Activated T-helper 1 cell treated with anti-CD3 and anti-CD28 coated beads, Interleukin-2, amount 50 U/mL, for 16 hours (primary cell): ENCODE results near the gene ACYP1.
"Not testable (repeated sequence)": the region's sequence is repeated elsewhere in the genome, so short reads cannot be mapped to it uniquely, and the experiment has no call there.

Experiments
- DNase-seq, 2 donors: peaks; one replicate each; pipeline ENCODE4 v3.0.0-alpha.2; 2020; ENCODE audit warnings: low read depth in 1 of 2, low spot score in 1 of 2

ACYP1 gene

DNA sequence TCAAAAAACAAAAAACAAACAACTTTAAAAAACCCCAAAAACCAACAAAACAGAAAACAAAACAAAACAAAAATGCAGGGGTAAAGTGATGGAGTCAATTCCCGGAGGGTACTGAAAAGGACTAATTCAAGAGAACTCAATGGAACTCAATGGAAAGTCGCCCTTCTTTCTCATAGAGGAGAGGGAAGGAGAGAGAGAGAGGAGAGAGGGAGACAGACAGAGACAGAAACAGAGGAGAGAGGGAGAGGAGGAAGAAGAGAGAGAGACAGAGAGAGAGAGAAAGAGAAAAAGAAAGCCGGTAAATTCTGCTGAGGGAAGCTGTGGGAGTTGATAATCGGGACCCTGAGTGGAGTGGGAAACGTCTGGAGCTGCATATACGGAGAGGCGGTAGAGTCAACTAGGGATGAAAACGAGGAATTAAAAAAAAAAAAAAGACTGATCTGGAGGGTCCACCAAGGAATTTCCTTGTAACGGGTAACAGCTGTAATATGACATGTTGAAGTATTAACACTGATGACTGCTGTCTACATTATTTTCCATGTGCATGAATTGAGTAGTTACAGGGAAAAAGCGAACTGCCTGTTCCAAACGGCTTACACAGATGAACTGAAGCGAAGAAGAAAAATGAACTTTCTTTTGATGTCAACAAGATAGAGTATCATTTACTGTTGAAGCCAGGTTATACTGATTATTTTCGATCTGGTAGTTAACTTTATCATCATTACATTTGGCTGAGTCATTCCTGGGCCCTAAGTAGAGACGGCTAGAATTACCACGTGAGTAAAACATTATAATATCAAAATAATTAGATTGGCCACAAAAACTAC, 4.7 kb upstream of the ACYP1 start:
- DNase-seq = no peak

DNA sequence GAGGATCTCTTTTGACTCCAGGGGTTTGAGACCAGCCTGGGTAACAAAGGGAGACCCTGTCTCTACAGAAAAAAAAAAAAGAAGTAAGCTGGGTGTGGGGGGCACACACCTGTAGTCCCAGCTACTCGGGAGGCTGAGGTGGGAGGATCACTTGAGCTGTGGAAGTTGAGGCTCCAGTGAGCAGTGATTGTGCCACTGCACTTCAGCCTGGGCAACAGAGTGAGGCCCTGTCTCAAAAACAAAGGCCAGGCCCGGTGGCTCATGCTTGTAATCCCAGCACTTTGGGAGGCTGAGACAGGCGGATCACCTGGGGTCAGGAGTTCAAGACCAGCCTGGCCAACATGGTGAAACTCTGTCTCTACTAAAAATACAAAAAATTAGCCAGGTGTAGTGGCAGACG, 3.9 kb upstream of the ACYP1 start:
- DNase-seq = not testable (repeated sequence)

DNA sequence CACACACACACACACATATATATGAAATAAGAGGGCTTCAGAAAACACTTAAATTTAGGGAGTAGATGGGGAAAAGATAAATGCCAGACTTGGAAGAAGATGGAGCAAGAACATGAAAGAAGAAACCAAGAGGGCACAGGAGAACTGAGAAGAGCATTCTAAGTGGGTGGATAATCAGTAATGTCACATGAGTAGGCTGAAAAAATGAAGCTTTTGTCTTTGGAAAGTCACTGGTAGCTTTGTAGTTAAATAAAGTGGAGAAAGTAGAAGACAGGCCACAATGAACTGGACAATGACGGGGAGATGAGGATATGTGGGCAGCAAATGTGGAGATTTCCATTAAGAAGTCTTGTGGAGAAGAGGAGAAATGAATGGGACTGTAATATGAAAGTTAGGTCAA, 3.4 kb upstream of the ACYP1 start:
- DNase-seq = no peak

DNA sequence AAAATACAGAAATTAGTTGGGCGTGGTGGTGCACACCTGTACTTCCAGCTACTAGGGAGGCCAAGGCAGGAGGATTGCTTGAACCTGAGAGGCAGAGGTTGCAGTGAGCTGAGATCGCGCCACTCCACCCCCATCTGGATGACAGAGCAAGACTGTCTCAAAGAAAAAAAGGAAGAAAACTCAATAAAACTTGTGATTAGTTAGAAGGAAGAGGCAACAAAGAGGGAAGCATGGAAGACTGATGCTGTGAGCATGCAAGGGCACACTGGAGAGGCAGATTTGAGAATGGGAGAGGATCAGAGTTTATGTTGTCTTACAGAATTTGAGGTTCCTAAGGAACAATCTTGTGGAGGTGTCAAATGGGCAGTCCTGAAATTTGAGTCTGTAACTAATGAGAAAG, 2.9 kb upstream of the ACYP1 start:
- no peak for DNase-seq

DNA sequence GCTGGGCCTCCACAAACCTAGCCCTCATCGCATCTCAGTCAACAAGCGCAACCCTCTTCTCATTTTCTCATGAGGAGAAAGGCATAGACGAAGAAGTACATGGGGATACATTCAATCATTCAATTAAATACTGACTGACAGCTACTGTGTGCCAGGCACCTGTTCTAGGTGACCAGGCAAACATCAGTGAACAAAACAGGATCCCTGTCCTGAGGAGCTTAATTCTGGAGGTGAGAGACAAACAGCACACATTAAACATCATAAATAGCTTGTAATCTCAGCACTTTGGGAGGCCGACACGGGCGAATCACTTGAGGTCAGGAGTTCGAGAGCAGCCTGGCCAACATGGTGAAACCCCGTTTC, 362 bp upstream of the ACYP1 start:
- no peak for DNase-seq

DNA sequence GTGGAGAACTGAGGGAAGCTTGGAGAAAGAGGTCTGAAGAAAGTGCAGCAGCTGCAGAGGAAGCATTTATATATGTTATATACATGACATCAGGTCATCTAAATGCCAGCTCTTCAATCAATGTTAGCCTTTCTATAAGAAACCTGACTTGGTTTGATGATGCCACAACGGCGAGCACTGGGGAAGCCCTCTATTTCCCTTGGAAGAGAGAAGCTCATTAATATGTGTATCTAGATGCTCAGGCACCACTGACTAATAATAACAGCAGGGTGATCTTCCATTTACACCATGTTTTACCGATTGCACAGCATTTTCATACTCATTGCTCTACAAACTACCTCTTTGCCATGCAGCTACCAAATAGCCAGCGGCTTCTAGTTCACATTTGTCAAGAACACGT, 811 bp downstream of the ACYP1 start:
- DNase-seq = no peak

DNA sequence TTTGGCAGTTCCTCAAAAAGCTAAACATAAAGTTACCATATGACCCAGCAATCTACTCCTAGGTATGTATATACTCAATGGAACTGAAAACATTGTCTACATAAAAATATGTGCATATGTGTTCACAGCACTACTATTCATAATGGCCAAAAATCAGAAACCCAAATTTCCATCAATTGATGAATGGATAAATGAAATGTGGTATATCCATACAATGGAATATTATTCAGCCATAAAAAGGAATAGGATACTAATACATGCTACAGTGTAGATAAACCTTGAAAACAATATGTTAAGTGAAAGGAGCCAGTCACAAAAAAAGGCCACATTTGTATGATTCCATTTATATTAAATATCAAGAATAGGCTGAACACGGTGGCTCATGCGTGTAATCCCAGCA, 3.4 kb downstream of the ACYP1 start:
- no peak for DNase-seq

DNA sequence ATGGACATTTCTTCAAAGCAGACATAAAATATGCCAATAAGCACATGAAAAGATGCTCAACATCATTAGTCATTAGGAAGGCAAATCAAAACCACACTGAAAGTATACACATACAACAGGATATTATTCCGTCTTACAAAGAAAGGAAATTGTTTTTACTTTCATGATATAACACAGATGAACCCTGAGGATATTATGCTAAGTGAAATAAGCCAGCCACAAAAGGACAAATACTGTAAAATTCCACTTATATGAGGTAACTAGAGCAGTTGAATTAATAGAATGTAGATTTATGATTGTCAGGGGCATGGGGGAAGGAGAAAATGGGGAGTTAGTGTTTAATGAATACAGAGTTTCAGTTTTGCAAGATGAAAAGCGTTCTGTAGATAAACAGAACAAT, 4.2 kb downstream of the ACYP1 start:
- DNase-seq = no peak

DNA sequence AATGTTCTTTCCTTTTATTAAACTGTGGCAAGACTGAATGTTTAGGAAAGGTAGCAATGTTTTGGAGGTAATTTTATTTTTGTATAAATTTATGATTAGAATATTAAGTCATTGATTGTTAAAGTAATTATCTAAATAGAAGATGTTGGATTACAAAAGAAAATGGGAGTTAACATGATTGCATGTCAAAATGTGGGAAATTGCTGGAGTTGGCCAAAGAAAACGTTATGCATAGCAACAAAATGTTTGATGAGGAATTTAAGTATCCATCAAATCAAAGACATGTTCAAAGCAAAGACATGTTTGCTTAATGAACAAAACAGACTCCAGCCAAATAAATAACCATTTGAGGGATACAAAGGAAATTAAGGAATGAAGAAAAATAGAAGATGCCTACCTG, 9.4 kb downstream of the ACYP1 start:
- no peak for DNase-seq

DNA sequence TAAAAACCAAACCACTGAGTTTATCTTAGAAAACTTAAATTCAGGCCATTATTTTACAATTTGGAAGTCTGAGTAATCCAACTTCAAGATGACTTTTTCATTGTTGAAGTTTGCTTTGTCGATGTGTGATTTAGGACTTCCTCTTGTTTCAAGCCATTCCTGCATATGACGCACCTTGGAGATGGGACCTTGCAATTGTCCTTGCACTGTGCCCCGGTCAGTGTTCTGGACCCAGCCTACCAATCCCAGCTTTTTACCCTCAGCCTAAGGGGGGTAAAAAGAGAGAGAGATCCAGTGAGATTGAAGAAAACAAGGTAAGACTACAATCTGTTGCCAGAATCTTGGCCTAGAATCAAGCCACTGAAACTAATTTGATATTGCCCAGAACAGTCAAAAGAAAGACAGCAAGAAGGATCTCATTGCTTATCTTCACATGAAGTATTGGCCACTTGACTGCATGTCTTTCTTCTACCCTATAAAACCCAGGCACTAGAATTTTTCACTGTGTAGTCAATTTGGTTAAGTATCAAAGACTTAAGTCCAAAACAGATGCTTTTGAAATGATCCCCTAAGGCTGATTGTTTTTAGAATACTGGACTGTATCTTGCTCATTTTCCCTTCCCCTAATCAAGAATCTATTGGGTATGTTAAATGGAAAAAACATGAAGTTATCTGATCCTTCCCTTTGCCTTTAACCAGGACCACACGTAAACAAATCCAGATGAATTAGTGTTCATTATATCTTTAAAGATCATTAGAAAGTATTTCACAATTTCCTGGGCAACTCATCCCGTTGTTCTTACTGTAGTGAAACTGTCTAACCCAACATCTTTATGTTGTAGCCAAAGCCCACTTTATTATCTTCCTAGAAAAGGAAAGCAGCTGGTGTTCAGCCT, 10.2 kb downstream of the ACYP1 start:
- DNase-seq = no peak

DNA sequence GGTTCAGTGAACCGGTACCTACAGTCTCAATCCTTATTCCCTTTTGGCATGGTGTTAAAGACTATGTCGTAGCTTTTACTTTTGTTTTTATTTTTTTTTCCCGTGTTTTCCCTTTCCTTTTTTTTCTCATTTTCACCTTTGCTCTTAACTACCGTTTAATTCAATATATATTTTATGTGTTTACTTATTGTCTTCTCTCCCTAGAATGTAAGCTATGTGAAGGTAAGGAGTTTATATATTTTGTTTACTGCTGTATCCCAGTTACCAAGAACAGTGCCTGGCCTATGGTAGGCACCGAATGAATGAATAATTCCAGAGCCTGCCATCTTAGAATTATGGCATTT, 12.3 kb downstream of the ACYP1 start:
- no peak for DNase-seq

DNA sequence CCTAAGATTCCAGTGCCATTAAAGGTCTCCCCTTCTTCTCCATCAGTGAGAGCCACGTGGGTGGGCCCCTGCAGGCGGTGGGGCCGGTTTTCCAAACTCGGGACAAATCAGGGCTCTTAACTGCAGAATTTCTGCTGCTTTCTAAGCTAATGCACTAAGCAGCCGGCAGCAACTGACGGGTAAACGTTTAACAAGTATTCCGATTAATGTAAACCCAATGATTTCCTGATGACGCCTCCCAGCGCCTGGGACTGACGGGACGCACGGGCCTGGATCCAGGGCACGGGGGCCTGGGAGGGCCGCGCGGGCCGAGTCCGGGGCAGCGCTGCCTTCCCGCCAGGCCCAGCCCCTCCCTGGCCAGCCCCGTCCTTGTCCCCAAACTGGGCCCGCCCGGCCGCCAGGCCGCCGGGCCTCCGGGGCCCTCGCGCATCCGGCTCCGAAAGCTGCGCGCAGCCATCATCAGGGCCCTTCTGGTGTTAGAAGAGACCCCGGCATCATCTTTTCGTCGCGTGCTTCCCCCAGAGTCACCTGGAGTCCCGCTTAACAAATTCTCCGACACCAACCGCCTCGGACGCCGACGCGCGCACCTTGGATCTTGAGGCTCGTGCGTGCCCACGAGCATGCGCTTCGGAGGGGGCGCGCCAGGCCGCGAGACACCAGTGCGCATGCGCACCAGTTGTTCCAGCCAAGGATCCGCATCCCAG, 12.8 kb downstream of the ACYP1 start, which contains the start of gene MLH3:
TSS of gene MLH3 (minus strand) at position 616 of the 704 bp plus-strand sequence. CDS start 1,812 bp downstream, outside the sequence.
- DNase-seq = peak; percentile 59 to 72

DNA sequence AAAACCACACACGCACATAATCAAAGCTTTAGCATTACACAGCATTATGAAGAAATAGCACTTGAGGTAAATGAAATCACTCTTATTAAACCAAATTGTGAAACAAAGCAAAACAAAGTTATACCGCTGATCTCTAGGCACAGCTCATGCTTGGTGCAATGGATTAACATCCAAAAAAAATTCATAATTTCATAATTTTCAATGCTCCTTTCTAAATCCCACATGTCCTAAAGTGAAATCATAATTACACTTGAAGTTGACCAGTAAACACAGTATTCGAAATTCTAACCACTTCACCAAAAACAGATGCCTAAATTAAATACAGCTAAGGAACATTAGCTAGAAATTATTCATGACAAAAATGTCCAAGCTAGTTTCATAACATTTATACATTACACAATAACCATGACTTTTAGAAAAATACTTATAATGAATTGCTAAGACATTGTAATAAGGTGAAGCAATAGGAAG, 14.1 kb downstream of the ACYP1 start:
- no peak for DNase-seq

DNA sequence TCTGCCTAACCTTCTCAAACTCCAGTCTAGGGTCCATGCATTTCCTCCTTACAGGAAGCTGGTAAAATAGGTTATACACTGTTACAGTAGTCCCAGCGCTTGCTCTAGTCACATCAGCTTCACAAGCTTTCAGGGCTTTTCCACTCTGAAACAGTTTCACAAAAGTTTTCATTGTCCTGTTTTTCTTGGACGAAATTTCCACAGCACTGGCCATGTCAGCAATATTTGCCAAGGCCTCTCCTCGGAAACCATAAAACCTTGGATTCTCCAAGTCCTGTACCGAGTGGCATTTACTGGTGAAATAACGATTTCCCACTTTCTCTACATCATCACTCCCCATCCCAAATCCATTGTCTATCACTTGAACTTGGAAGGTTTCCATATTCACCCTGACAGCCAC, 14.7 kb downstream of the ACYP1 start:
- DNase-seq = no peak

DNA sequence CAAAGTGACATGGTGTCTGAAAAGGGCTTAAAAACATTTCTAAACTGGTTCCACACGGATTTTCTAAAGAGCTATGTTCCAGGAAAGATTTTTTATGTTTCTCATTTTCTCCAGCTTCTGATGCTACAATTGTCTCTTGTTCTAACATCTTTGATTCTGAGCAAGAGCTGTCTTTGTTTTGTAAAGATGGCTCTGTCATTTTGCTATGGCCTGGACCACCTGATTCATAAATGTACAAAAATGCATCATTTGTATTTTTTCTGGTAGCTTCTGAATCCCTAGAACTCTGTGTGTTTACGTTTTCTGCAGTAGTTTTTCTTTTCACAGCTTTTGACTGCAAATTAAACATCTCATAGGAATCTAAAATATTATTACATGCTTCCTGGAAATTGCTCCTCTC, 15.7 kb downstream of the ACYP1 start:
- DNase-seq = no peak

DNA sequence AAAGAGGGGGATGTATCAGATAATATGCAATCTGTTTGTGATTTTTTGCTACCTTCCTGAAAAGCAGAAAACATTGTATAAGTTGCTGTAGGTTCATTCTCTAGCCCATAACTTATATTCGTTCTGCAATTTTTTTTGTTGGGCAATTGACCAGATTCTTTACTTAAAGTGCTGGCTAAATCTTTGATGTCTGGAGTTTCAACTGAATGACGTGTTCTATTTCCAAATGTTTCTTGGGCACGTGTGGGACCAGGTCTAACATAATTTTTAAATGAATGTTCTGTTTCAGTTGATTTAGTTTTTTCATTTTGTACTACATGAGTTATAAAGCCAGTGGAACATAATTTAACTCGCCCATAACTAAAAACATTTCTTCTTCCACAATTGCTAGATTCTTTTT, 16.3 kb downstream of the ACYP1 start:
- no peak for DNase-seq

DNA sequence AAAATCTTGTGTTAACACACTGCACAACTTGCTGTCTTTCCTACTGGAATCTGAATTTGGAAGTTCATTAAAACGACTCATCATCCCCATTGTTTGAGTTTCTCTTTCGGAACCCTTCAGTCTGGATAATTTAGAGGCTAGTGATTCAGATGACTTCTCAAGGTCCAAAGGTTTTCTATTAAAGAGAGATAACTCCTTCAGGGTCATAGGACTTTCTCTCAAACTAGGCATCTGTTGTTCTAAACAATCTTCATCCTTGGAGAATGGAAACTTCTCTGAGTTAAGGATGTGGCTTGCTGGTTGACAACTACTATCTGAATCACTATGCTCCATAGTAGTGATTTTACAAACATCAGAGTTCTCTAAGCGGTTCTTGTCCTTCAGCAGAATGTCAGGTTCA, 16.9 kb downstream of the ACYP1 start:
- DNase-seq = no peak

DNA sequence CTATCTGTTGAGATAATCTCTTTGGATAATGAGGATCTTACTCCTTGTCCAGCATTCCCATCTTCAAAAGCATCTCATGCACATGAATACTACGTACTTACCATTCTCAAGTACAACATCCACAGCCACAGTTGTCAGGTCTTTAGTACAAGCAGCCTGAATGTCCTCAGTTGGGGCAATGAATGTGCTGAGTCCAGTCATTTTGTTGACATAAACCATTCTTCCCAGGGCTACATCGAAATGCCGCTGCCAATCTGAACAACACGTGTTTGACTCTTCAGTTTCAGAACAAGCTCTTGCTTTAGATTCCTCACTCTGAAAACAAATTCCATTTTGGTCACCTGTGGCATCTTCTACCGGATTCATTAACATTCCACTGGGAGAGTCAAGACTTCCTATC, 17.5 kb downstream of the ACYP1 start:
- DNase-seq = no peak

DNA sequence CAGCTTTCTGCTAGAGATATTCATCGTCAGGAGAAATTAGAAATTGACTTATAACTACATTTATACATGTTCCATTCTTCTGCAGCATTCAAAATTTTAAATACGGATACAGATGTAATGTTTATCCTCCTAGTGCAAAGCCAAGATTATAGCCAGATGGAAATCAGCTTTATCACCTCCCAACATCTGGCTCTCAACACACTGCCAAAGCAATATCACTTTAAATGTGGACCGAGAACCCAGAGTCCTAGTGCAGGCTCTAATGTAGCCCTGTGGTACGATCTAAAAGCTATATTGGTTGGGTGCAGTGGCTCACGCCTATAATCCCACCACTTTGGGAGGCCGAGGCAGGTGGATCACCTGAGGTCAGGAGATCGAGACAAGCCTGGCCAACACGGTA, 19.1 kb downstream of the ACYP1 start:
- DNase-seq = no peak

DNA sequence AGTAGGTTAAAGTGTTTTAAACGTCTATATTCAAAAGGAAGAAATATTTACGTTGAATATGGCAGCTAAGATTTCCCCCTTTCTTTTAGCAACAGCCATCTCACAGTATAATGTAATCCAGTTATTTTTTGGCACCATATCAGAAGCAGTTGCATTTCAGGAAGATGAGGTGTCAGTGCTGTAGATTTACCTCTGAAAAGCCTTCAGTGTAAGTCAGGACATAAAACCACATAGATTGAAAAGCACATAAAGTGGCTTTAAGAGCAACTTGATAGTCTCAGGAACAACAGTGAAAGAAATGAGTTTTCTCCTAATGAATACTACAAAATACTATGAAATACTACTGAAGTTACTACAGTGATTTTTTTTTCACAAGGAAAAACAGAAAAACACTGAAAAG, 19.5 kb downstream of the ACYP1 start:
- DNase-seq = no peak

DNA sequence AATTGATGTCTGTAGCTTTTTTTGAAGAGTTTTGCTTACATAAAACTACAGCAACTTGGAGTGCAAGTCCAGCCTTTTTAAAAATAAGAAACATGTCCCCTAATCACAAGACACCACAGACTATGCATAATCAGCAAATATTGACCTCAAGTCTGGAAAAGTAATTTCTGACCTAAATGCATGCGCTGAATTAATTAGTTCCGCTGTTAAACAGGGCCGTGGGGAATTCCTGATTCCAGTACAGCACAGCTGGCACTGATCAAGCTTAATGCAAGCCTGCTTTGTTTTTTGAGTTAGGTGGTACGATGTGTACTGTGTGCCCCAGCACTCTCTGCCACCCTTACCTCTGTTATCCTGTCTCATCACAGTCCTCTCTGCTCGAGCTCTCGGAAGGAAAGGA, 21.8 kb downstream of the ACYP1 start:
- no peak for DNase-seq

DNA sequence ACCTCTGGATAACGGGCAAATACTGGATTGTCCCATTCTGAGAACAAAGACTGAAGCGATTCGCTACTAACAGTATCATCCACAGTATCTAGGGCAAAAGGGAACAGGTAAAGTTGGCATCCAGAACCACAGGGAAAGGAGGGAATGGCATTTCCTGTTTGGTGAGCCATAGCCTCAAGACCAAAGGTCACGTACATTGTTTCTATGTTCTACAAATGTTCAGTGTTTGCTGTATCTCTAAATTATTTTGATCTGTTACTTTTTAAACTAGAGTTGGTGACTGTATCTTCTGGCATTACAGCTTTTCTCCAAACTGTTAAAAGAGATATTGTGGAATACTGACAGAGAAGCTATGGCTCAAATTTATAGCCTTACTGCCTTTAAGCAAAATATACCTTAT, 22.2 kb downstream of the ACYP1 start:
- DNase-seq = no peak
